Colonic mucosa (tissue), 4 donors: ENCODE data around the gene LRRFIP1. TPM values are rescaled to one million over a fixed set of nuclear protein-coding genes. Genes with fewer than 3 reads are reported as not detected.

Experiments used
- DNase-seq: peaks from one replicate; pipeline ENCODE4 v3.0.0-alpha.2; 2020
- H3K27ac ChIP-seq: fragments of 200-600 bp; one replicate; pipeline ENCODE4 v1.8.0; 2021
- H3K27me3 ChIP-seq: fragments of 200-600 bp; one replicate; pipeline ENCODE4 v1.8.0; 2021
- H3K36me3 ChIP-seq: fragments of 200-600 bp; one replicate; pipeline ENCODE4 v1.8.0; 2021
- H3K4me1 ChIP-seq: fragments of 200-600 bp; one replicate; pipeline ENCODE4 v1.8.0; 2021; ENCODE audit warnings: mild to moderate bottlenecking
- H3K4me3 ChIP-seq: fragments of 200-600 bp; one replicate; pipeline ENCODE4 v1.8.0; 2021
- H3K9ac ChIP-seq, 2 donors: one replicate each; pipeline ENCODE4 v1.7.0; 2013; ENCODE audit warnings: control low read depth in 2 of 2, low read depth in 2 of 2, low read length in 2 of 2
- H3K9me3 ChIP-seq: fragments of 200-600 bp; one replicate; pipeline ENCODE4 v1.8.0; 2021
- intact Hi-C: fragments of 100-400 bp; cut with DNase I; formaldehyde crosslinking; loops from one replicate; pipeline ENCODE4 v1.14.1; 2022
- total RNA-seq, 2 donors: library from RNA; stranded (reverse); fragmentation: NEBNext Ultra II Directional in 1 of 2; extraction: Animal tissue kit (Norgen Biotek cat#: 25700) in 1 of 2; gene quantifications; one replicate each; pipeline ENCODE4 v1.2.1, GENCODE V29; 2021
- TF ChIP-seq, protein P1 (sequence below): fragments of 200-600 bp; IDR thresholded peaks from one replicate; pipeline ENCODE4 v1.8.0; 2022; ENCODE audit warnings: antibody characterized with exemption, mild to moderate bottlenecking
- donor health status: healthy.
- donor health status: DM: no; HTN: no; CAD: no.
- donor health status: DM: no; HTN: no; CAD: no.

Gene LRRFIP1, protein sequence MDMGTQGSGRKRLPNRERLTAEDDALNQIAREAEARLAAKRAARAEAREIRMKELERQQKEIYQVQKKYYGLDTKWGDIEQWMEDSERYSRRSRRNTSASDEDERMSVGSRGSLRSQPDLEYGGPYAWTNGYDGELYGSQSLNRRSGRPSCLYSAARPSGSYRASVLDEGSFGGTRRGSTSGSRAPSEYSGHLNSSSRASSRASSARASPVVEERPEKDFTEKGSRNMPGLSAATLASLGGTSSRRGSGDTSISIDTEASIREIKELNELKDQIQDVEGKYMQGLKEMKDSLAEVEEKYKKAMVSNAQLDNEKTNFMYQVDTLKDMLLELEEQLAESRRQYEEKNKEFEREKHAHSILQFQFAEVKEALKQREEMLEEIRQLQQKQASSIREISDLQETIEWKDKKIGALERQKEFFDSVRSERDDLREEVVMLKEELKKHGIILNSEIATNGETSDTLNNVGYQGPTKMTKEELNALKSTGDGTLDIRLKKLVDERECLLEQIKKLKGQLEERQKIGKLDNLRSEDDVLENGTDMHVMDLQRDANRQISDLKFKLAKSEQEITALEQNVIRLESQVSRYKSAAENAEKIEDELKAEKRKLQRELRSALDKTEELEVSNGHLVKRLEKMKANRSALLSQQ
- total RNA-seq: 100 to 1,000 TPM; 114 to 133 TPM

DNA sequence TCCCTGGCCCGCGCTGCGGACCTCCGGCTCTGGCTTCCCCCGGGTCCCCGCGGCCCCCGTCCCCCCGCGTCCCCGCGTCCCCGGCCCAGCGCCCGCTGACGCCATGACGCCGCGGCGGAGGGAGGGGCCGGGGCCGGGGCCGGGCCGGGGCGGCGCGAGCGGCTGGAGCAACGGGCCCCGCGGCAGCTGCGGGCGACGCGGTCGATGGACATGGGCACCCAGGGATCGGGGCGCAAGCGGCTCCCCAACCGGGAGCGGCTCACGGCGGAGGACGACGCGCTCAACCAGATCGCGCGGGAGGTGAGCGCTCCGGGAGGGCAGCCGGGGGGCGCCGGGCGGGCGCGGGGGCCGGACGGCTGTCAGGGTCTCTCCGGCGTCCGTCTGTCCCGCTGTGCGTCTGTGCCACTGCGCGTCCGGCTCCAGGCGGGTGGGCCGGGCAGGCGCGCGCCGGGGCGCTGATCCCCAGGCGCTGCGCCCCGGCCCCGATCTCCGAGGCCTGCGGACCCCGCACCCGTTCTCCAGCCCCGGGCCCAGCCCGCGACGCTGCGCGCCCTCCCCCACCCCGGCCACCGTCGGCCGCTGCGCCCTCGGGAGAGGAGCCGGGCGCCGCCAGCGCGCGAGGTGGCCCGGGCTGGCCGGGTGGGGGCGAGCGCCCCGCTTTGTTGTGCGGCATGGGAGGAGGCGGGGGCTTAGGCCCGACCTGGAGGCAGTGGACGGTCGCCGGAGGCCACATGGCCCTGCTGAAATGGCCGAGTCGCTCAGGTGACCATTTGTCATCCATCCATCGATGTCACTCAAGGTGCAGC is at the start of gene LRRFIP1:
Gene LRRFIP1 (plus strand): TSS at position 147 of the 806 bp plus-strand sequence. CDS start 58 bp downstream, at position 205.
- Histone ChIP-seq H3K27ac (no peak within 1 kb of the TSS), H3K4me3 (peak within 1 kb of the TSS; percentile 53), H3K27me3 (no peaks in the 10 kb centered on the region), H3K36me3 (no peaks in the 10 kb centered on the region), H3K9me3 (no peaks in the 10 kb centered on the region), H3K9ac (peak within 1 kb of the TSS in 1 of 2 donors; percentile 63), H3K4me1 (peaks cover 5% of the 10 kb centered on the region)
- TF ChIP-seq, protein P1, sequence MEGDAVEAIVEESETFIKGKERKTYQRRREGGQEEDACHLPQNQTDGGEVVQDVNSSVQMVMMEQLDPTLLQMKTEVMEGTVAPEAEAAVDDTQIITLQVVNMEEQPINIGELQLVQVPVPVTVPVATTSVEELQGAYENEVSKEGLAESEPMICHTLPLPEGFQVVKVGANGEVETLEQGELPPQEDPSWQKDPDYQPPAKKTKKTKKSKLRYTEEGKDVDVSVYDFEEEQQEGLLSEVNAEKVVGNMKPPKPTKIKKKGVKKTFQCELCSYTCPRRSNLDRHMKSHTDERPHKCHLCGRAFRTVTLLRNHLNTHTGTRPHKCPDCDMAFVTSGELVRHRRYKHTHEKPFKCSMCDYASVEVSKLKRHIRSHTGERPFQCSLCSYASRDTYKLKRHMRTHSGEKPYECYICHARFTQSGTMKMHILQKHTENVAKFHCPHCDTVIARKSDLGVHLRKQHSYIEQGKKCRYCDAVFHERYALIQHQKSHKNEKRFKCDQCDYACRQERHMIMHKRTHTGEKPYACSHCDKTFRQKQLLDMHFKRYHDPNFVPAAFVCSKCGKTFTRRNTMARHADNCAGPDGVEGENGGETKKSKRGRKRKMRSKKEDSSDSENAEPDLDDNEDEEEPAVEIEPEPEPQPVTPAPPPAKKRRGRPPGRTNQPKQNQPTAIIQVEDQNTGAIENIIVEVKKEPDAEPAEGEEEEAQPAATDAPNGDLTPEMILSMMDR: no peak
- intact Hi-C loops: no loop called here
- DNase-seq: no peak

- Histone ChIP-seq H3K9ac (no peak overlapping the region), H3K9me3 (no peaks in the 10 kb centered on the region), H3K27me3 (no peaks in the 10 kb centered on the region), H3K4me1 (no peaks in the 10 kb centered on the region), H3K27ac (no peak overlapping the region), H3K4me3 (no peak overlapping the region), H3K36me3 (no peaks in the 10 kb centered on the region)
- intact Hi-C loops: loop anchor here (10.0 kb wide), 2 partner anchors 423 to 453 kb away; no protein-coding TSS in a partner anchor
- no peak for DNase-seq
- TF ChIP-seq, protein P1: no peak
Observed at GRCh38 chr2:237577956-237578870, 49.2 kb upstream of the LRRFIP1 start.

- TF ChIP-seq, protein P1: no peak
- H3K4me1 ChIP-seq: no peaks in the 10 kb centered on the region
- no peak overlapping the region for H3K27ac ChIP-seq
- no peak for DNase-seq
- H3K4me3 ChIP-seq: no peak overlapping the region
- intact Hi-C loops: no loop called here
- no peaks in the 10 kb centered on the region for H3K36me3 ChIP-seq
- H3K9ac ChIP-seq: no peak overlapping the region
- no peaks in the 10 kb centered on the region for H3K9me3 ChIP-seq
- H3K27me3 ChIP-seq: no peaks in the 10 kb centered on the region
Observed at GRCh38 chr2:237581326-237581725, 46.1 kb upstream of the LRRFIP1 start.

- no peak overlapping the region for H3K27ac ChIP-seq
- H3K9me3 ChIP-seq: no peaks in the 10 kb centered on the region
- no peak overlapping the region for H3K9ac ChIP-seq
- H3K36me3 ChIP-seq: no peaks in the 10 kb centered on the region
- H3K27me3 ChIP-seq: no peaks in the 10 kb centered on the region
- DNase-seq: no peak
- no peaks in the 10 kb centered on the region for H3K4me1 ChIP-seq
- intact Hi-C loops: no loop called here
- H3K4me3 ChIP-seq: no peak overlapping the region
- TF ChIP-seq, protein P1: no peak
Observed at GRCh38 chr2:237581751-237582746, 45.3 kb upstream of the LRRFIP1 start.
